ENCODE results near the gene GP1BB.

The GP1BB gene

DNA sequence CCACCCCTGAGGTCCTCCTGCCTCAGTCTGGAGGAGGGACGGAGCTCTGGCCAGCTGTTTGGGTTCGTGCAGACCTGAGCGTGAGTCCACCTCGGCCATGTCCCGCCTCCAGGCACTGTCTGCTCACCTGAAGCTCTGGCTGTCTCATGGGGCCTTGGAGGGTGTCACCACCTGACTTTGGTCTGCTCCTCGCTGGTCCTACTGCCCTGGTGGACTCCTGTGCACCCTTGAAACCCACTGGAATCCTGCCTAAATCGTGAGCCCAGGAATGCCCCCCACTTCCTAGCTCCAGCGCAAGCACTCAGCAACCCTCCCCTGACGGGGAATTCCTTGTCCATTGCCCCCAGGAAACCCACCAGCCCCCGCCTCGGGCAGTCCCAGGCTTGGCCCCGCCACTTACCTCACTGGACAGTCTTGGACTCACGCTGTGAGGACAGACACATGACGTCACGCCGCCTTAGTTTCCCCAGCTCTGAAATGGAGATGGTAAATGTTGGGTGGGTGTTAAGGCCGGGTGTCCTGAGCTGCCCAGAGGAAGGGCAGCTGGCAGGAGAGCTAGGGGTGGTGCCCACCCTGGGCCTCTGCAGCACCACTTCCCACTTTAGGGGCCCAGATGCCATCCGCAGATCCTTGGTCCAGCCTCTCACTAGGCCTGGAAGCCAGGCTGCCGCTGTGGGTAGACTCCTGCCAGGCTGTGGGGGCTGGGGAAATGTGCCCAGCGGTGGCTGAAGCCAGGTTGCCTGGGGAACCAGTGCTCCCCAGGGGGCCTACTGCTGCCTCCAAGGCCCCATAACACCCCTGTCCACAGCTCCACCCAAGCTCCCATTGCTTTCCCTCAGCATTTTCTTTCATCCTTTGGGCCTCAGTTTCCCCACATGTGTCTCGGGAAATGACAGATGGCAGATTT lies 19.1 kb downstream of the GP1BB start:
- no peak for DNase-seq

DNA sequence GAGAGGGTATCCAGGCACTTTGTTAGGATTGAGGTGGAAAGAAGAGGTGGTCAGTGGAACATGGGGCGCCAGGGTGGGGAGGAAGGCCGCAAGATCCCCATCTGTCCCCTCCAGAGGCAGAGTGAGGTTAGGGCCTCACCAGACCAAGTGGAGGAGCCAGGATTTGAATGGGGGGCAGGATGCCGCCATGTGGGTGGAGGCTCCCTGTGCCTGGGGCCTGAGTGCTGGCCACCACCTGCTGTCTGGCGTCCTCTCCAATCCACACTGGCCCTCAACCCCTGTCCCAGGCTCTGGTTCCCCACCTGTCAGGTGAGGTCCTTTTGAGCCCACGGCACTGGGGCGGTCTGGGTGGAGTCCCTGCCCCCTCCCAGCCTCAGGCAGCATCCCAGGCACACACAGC lies 19.7 kb downstream of the GP1BB start:
- no peak for DNase-seq

DNA sequence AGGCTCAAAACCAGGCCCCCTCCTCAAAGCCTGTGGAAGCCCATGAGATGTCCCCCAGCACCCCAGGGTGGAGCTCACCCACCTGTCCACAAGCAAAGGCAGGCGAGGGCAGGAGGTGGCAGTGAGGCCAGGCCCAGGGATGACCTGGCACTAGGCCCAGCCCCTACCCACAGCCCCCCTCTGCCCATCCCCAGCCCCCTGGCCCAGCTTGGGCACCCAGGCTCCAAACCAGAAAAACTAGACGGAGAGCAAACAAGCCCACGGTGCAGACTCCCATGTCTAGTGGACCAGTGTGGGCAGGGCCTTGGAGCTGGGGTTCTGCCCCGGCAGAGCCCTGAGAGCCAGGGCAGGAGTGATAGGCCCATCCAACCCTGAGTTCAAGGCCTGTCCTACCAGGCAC lies 20.3 kb downstream of the GP1BB start:
- DNase-seq = no peak

DNA sequence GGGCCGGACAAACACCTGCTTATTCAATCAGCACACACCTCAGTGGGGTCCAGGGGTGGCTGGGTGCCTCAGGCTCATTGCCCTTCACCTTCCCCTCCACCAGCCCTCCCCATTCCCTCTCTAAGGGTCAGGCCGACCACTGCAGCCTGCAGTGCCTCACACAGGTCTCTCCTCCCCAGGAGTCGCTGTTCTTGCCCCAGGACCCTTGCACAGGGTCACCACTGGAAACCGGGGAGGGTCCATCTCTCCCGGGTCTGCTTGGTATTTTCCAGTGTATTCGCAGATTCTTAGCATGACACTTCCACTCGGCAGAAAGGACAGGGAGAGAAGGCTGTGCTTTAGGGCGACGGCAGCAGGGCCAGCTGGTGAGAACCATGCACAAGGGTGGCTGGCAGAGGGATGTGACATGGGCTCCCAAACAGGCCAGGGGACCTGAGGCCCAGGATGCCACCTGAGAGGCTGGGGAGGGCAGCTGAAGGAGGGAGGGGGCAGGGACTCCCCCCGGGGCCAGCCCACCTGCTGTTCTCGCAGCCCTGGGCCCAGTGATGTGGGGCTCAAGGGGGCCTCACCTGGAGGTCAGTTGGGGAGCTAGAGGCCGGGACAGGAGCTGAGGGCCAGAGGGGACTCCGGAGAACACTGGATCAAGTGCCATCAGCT lies 21.1 kb downstream of the GP1BB start:
- DNase-seq = no peak

DNA sequence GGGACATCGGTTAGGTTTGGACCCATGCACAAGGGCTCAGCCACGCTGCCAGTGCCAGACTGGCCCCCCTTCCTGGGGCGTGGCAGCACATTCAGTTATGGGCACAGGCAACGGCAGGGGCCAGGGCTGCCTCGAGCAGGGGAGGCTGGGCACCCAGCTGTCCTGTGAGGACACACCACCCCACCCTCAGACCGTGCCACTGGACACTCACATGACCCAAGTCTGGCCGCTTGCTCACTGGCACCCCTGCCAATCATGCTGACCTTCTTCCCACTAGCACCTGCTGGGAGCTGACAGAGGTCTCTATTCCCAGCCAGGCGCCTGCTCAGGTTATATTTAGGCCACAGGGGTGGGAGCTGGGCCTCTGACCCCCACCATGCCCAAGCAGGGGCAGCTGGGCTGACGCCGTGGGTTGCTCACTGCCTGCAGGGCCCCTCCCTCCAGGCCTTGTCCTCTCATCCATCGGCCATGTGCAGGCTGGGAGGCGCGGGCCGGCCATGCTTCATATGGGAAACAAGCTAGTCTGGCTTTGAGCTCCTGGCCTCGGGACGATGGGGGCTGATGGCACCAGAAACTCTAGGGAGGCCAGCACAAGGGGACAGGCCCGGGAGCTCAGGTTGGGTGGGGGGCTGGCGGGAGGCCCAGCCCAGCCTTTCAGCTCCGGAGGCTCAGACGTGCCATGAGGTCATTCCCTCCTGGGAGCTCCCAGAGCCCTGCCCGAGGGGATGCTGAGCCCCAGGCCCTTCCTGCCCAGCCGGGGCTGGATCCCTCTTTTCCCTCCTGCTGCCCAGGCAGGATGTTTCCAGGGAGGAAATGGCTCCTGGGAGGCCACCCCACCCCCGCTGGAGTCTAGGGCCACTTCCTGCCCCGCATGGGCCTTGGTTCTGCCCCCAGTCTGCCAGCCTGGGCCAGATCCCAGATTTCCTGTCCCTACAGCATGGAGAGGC lies 22.1 kb downstream of the GP1BB start:
- no peak for DNase-seq

DNA sequence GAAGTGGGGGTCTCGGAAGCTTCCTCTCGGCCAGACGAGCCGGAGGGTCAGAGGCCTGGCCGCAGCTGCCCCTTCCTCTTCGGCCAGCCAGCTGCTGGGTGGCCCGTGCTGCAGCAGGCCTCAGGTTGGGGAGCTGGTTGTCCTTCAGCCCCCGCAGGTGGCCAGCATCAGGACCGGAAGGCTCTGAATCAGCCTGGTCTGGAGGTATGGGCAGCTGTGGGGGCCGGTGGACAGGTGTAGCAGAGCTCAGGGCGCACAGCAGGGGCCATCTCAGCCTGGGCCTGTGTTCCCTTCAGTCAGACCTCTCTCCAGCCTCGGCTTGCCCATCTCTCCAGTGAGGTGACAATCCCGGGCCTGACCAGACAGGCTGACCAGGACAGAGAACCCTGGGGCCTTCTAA lies 23.4 kb downstream of the GP1BB start:
- DNase-seq = no peak

DNA sequence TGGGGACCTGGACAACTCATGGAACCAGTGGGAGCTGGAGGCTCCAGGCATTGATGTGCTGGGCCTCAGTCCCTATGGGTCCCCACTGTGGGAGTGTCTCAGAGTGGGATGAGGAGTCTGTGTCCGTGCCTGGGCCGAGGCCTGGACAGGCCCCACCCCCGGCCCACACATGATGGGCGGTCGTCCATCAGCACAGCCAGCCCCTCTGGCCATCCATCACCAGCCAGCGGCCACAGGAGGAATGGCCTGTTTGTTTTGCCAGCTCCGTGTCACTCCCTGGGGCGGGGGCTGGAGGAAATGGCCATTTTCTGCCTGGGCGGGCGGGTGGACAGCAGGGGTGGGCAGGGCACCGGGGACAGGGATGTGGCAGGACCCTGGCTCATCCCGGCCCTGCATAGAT lies 24.2 kb downstream of the GP1BB start:
- no peak for DNase-seq

DNA sequence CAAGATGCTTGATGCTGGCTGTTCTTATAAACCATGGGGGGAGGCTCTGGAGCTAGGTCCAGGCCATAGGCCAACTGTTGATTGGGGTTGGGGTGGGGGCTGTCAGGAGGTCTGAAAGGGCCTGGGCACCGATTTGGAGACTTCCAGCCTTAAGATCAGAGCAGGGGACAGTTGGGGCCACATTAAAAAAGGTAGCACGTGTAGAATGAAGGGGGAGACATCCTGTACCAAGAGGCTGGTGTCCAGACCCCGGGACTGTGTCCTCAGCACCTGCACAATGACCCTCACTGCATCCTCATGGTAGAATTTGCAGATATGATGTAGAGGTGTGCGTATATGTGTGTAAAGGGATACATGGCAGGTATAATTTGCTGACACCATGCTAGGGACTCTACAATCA lies 24.8 kb downstream of the GP1BB start:
- no peak for DNase-seq

DNA sequence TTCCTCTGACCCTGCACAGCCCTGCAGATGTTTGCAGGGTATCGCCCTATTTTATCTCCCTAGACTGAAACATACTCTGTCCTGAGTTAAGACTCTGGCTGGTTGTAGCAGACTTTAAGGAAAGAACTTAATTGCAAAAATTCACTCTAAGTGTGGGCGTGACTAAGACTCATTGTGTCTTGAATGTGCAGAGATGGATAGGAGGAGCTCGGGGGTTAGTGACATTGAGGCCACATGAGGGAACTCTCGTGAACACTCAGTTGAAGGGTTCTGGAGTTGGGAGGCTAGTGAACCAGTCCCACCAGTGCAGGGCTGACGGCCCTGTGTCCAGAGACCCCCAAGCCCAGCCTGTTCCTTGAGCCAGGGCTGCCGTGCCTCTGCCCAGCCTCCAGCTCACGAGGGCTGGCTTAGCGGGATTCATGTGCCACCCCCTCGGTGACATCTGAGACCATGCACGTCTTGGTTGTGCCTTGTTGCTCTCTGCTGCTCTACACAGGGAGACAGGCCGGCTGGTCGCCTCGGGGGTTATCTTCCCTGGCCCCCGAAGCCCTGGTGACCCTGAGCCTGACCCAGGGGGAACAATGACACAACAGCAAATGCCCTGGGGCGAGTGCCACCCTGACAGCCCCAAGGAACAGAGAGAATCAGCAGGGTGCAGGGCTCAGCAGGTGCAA lies 25.8 kb downstream of the GP1BB start:
- DNase-seq = no peak

DNA sequence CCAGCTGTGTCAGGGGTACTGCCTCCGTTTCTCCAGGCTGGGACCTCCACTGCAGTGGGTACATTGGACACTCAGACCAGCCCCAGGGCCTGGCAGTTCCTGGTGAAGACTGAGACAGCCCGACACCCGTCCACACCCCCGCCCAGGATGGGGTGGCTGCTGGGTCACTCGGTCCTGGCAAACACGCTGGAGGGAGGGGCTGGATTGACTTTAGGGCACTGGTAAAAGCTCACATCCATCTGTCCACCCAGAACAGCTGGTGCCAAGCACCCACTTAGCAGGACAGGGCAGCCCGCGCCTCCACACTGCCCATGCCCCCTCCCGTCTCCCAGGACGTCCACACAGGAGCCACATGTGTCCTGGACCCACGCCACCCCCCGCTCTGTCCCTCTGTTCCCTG lies 26.5 kb downstream of the GP1BB start:
- DNase-seq = no peak

DNA sequence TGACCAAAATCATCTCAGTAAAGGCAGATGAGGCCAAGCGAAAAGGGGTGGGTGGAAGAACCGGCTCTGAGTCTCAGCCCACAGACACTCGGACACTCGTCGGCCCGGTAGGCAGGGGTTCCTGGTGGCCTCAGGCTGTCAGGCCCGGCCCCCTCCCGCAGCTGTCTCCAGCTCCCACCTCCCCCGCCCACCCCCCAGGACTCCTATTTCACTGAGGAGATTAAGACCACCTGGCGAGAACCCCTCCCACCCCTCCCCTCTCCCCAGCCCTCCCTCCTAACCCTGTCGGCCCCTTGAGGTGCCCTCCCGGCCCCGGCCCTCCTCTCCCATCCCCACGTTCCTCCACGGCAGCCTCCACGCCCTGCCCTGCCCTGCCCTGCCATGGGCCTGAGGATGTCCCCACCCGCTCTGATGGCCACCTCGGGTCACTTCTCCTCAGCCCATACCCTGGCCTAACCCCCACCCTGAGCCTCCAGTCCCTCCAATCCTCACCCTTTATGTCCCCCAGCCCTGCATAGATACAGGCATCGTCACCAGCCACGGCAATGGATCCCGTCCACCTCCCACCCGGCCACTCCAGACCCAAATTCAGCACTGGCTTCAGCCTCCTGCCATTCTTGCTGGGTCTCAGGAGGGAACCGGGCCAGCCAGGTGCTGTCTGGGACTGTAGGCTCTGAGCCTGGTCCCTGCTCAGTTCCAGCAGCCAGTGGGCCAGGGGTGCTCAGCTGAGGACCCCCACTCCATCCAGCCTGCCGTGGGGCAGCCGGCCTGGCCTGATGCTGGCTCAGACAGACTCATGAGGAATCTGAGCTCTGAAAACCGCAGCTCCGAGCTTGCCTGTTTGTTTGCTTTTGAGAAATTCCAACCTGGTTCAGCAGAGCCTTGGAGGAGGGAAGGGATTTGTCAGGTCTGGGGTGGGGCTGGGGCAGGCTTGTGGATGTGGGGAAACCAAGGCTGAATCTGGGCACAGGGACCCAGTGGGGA lies 27.5 kb downstream of the GP1BB start:
- DNase-seq = no peak

DNA sequence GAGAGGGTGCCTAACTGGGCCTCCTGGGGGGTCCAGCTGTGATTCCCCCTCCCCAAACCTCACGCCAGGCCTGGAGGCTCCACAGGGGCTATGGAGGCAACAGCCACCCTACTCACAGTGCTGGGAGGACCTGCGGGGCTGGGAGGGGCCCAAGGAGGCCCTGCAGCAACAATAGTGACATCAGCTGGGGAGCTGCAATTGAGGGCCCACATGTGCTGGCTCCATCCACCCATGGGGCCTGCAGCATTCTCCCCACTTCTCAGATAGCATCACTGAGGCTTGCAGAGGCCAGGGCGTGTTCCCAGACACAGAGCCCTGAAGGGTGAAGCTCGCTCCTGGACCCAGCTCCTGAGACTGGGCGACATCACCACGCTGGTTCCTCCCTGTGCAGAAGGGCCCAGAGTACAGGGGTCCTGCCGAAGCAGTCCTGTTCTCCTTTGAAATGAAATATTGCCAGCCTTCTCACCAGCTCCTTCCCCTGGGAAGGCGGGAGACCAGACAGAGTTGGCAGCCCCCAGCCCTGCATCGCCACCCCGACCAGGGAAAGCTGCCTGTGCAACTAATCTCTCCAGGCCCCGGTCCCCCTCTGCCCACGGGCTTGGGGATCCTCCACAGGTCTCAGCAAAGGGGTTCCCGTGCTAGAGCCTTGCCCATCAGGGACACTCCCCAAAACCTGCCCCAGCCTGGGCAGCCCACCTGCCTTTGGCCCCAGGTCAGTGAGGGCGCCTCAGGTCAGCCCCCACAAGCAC lies 28.3 kb downstream of the GP1BB start:
- no peak for DNase-seq

DNA sequence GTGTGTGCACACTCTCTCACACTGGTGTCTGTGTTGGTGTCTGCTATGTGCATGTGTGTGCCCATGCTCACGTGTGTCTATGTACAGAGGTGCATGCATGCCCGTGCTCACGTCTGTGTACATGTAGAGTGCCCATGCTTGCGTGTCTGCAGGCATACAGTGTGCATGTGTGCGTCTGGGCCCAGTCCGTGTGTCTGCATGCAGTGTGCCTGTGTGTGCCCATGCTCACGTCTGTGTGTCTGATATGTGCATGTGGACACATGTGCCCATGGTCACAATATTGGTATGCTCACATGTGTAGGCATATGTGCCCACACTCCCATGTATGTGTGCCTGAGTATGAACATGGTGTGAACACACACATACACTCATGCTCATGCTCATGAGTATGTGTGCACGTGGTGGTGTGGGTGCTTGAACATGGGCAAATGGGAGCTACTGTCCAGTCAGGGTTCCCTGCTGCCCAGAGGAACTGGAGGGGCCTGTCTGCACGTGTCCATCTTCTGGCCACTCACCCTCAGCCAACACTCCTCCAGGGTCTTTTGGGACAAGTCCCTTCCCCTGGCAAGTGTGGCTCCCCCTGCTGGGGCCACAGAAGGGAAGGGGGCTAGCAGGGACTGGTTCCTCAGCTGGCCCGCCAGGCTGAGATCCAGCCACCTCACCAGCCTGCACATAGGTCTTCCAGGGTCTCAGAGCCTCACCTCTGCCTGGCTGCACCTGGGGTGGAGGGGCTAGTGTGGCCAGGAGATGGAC lies 29.9 kb downstream of the GP1BB start:
- no peak for DNase-seq

DNA sequence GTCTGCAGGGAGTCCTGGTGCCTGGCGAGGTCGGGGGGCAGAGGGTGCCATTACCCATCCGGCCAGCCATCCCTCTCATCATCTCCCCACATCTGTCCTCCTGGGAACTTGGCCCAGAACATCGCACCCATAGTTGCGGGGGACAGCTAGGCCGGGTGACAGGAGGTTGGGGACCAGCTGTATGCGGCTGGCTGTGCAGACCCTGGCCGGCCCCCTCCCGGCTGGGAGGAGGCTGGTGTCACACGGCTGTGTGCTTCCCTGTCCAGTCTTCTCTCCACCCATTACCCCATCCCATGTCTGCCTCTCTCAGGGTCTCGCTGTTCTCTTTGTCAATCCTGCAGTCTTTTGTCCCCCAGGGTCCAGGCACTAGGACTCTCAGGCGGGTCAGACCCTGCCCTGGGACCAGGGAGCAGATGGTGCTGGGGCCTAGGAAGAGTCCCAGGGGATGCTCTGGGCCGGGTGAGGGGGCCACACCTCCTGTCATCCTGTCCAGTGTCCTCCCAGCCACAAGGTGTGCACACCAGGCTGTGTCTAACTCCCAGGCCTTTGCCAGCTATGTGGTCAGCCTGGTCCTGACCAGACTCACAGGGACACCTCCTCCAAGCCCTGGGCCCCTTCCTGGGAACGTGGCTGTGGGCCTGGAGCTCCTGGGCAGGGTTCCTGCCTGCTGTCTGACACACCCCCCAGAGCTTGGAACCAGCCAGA lies 30.8 kb downstream of the GP1BB start:
- DNase-seq = no peak

DNA sequence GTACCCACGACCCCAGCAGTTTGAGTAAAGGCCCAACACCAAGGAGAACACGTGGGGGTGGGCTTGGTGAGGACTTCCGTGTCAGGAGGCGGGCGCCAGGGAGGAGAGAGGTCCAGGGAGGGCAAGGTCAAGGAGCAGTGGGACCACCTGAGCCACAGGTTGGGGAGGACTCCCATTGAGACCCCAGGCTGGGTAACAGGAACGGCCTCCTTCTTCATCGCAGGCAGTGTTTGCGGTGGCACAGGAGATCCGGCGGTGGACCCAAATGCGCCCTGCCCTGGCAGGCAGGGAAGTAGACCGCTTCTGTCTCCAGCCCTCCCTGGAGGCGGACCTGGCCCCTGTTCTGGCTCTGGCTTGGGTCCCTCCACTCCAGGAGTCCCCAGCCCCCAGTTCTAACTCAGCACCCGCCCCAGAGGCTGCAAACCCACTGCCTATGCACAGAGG lies 31.4 kb downstream of the GP1BB start:
- DNase-seq = no peak

DNA sequence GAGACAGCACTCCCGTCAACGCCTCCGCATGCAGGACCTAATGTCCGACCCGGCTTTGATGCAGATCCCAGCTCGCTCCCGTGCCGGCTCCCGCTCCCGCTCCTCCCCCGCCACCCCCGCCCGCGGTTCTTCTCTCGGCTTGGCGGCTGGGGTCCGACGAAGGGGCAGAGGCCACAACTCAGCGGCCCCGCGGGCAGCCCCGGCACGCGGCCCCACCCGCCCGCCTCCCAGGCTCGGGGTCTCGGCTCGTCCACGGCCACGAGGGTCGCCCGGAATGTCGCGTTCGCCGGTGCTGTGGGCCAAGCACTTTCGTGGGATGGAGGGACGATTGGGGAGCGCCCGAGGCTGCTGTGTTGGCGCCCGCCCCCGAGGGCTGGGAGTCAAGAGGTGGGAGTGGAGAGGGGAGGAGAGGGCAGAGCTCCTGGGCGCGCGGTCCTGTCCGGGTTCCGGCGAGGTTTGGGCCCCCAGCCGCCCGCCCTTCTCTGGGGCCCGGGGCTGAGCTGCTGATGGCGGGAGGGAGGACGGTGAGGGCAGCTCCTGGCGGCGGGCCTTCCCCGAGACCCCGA lies 31.9 kb downstream of the GP1BB start:
- no peak for DNase-seq

DNA sequence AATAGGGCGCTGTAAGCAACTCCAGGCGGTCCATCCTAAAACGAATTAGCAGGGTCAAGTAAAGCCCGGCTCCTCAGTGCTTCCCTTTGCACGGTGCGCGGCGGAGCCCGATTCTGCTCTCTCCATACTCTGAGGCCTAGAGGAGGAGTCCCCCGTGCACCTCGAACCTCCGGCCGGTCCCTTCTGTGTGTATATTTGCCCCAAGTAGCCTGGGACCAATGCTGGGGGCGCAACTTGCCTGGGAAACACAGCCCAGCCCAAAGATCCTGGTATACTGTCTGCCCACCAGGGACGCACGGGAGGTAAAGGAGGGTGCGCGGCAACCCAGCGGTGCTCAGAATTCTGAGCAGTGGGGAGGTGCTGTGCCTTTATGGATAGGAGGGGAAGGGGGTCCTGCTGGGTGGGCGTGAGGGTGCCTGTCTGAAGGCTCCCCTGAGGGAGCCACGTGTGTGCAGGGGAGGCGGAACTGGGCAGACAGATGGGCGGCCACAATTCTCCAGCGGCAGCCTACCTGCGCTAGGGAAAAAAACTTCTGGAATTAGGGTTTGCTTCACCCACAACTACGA lies 32.5 kb downstream of the GP1BB start:
- no peak for DNase-seq
